ENCODE data around the gene MYL11. TPM values are rescaled to one million over a fixed set of nuclear protein-coding genes. Genes with fewer than 3 reads are reported as not detected.

Gene MYL11
- polyA plus RNA-seq, 1 donor = 0.63 TPM

- no peak for DNase-seq
These were observed 44.0 kb downstream of the MYL11 start for GRCh38 chr16:30418350-30419181.

GRCh38 chr16:30421010-30421409 lies 46.4 kb downstream of the MYL11 start:
- DNase-seq = no peak

Other genes with a start within 250 kb of the MYL11 start
- gene CORO1A, start 191.2 kb upstream of the MYL11 start, polyA plus RNA-seq (ENCODE audit: insufficient read length) = 7.3 TPM
- 23.4 TPM for gene BOLA2B, start 181.1 kb upstream of the MYL11 start, polyA plus RNA-seq (ENCODE audit: insufficient read length)
- gene SLX1A, start 180.9 kb upstream of the MYL11 start, polyA plus RNA-seq (ENCODE audit: insufficient read length) = 30.7 TPM
- 15.8 TPM for gene SULT1A3, start 175.5 kb upstream of the MYL11 start, polyA plus RNA-seq (ENCODE audit: insufficient read length)
- 27.9 TPM for gene NPIPB13, start 126.3 kb upstream of the MYL11 start, polyA plus RNA-seq (ENCODE audit: insufficient read length)
- gene CD2BP2, start 19.5 kb upstream of the MYL11 start, polyA plus RNA-seq (ENCODE audit: insufficient read length) = 53.5 TPM
- 35.5 TPM for gene TBC1D10B, start 4.3 kb upstream of the MYL11 start, polyA plus RNA-seq (ENCODE audit: insufficient read length)
- gene SEPTIN1, start 7.8 kb downstream of the MYL11 start, polyA plus RNA-seq (ENCODE audit: insufficient read length) = 1.8 TPM
- gene ZNF48, start 20.6 kb downstream of the MYL11 start, polyA plus RNA-seq (ENCODE audit: insufficient read length) = 12.4 TPM
- gene ZNF771, start 32.8 kb downstream of the MYL11 start, polyA plus RNA-seq (ENCODE audit: insufficient read length) = 4.5 TPM
- gene DCTPP1, start 55.2 kb downstream of the MYL11 start, polyA plus RNA-seq (ENCODE audit: insufficient read length) = 43.9 TPM
- gene SEPHS2, start 71.1 kb downstream of the MYL11 start, polyA plus RNA-seq (ENCODE audit: insufficient read length) = 87.0 TPM
- gene ITGAL, start 97.9 kb downstream of the MYL11 start, polyA plus RNA-seq (ENCODE audit: insufficient read length) = 2.1 TPM
- 44.5 TPM for gene ZNF768, start 151.8 kb downstream of the MYL11 start, polyA plus RNA-seq (ENCODE audit: insufficient read length)
- gene ZNF747, start 160.1 kb downstream of the MYL11 start, polyA plus RNA-seq (ENCODE audit: insufficient read length) = 9.4 TPM
- gene ZNF764, start 183.6 kb downstream of the MYL11 start, polyA plus RNA-seq (ENCODE audit: insufficient read length) = 11.8 TPM
- 13.6 TPM for gene ZNF688, start 196.9 kb downstream of the MYL11 start, polyA plus RNA-seq (ENCODE audit: insufficient read length)
- 30.0 TPM for gene ZNF785, start 210.9 kb downstream of the MYL11 start, polyA plus RNA-seq (ENCODE audit: insufficient read length)
- 14.0 TPM for gene ZNF689, start 235.6 kb downstream of the MYL11 start, polyA plus RNA-seq (ENCODE audit: insufficient read length)

Measured in left kidney (tissue), 2 donors.